Activated CD8-positive, alpha-beta T cell treated with anti-CD3 and anti-CD28 coated beads for 36 hours (primary cell): ENCODE data around the gene VPS25. TPM values are rescaled to one million over a fixed set of nuclear protein-coding genes. Genes with fewer than 3 reads are reported as not detected.

Source experiments
- ATAC-seq: fragments of 200-7000 bp; cut with Tn5 transposase; one replicate; pipeline ENCODE4 v1.10.0; 2021; ENCODE audit warnings: mild to moderate bottlenecking, moderate library complexity
- CTCF ChIA-PET: fragments of 350-600 bp; sonication (Branson Sonifier 250); formaldehyde crosslinking; loops from one replicate; lab custom pipeline; 2021; ENCODE audit warnings: antibody characterized with exemption; lab: Charles Lee
- POLR2A ChIA-PET: fragments of 350-600 bp; sonication (Branson Sonifier 250); formaldehyde crosslinking; loops from one replicate; lab custom pipeline; 2021; ENCODE audit warnings: antibody characterized with exemption; lab: Charles Lee
- DNase-seq: peaks from one replicate; pipeline ENCODE4 v3.0.0-alpha.2; 2020
- H3K27ac Mint-ChIP-seq: one replicate; pipeline ENCODE4 v1.8.0; 2021; ENCODE audit warnings: mild to moderate bottlenecking, mixed read lengths
- H3K27me3 Mint-ChIP-seq: one replicate; pipeline ENCODE4 v1.8.0; 2021; ENCODE audit warnings: mixed read lengths
- H3K36me3 Mint-ChIP-seq: one replicate; pipeline ENCODE4 v1.8.0; 2021; ENCODE audit warnings: low read depth, mixed read lengths
- H3K4me1 Mint-ChIP-seq: one replicate; pipeline ENCODE4 v1.8.0; 2021; ENCODE audit warnings: low read depth, mixed read lengths
- H3K4me3 Mint-ChIP-seq: one replicate; pipeline ENCODE4 v1.8.0; 2021; ENCODE audit warnings: mild to moderate bottlenecking, moderate library complexity, mixed read lengths
- H3K9me3 Mint-ChIP-seq: one replicate; pipeline ENCODE4 v1.8.0; 2021; ENCODE audit warnings: mixed read lengths
- intact Hi-C: fragments of 100-400 bp; cut with micrococcal nuclease; formaldehyde crosslinking; loops from one replicate; pipeline ENCODE4 v1.10.0; 2022
- total RNA-seq, 2 experiments: library from RNA; stranded (reverse); gene quantifications; one replicate each; pipeline ENCODE4 v1.2.3, GENCODE V29; 2021
- TF ChIP-seq, protein P1 (sequence below): fragments of 200-600 bp; IDR thresholded peaks from one replicate; pipeline ENCODE4 v1.8.0; 2022; ENCODE audit warnings: antibody characterized with exemption, mild to moderate bottlenecking

VPS25 gene
- total RNA-seq, 2 experiments from 2014 or later: 63.4 to 67.2 TPM

DNA sequence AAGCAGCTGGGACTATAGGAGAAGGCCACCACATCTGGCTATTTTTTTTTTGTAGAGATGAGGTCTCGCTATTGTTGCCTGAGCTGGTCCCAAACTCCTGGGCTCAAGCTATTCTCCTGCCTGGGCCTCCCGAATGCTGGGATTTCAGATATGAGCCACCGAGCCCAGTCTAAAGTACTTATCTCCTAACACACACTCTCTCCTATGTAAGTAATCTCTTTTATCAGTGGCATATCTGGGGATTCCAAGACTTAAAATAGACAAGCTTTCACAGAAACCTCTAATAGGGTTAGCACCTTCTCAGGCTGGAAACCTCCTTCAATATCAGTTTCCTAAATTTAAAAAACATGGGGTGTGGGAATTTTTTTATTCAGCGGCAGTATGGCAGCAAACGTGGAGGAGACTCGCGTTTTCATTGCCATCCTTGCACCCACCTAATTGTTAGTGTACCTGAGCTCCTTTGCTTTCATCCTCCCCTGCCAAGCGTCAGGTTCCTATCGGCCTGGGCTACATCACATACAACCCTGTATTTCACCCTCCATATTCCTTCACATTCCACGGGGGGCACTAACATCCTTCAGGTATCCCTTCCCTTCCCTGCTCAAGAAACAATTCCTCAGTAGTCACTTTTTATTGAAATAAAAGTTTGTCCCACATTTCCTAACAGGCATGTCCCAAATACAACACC lies 29.5 kb upstream of the VPS25 start:
- H3K27ac Mint-ChIP-seq: peak overlapping the region; percentile 98
- intact Hi-C loops: no loop called here
- H3K27me3 Mint-ChIP-seq: peaks cover 4% of the 10 kb centered on the region
- peak overlapping the region; percentile 98 for H3K4me3 Mint-ChIP-seq
- TF ChIP-seq, protein P1, sequence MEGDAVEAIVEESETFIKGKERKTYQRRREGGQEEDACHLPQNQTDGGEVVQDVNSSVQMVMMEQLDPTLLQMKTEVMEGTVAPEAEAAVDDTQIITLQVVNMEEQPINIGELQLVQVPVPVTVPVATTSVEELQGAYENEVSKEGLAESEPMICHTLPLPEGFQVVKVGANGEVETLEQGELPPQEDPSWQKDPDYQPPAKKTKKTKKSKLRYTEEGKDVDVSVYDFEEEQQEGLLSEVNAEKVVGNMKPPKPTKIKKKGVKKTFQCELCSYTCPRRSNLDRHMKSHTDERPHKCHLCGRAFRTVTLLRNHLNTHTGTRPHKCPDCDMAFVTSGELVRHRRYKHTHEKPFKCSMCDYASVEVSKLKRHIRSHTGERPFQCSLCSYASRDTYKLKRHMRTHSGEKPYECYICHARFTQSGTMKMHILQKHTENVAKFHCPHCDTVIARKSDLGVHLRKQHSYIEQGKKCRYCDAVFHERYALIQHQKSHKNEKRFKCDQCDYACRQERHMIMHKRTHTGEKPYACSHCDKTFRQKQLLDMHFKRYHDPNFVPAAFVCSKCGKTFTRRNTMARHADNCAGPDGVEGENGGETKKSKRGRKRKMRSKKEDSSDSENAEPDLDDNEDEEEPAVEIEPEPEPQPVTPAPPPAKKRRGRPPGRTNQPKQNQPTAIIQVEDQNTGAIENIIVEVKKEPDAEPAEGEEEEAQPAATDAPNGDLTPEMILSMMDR: no peak
- POLR2A ChIA-PET: interaction anchor here (0.6 to 1.5 kb wide), 5 partner anchors 13 to 1601 kb away, joined by 3 to 5 read pairs (median 4); partner anchors contain the start of gene GRN
- H3K9me3 Mint-ChIP-seq: no peaks in the 10 kb centered on the region
- ATAC-seq: no peak
- peaks cover 15% of the 10 kb centered on the region for H3K4me1 Mint-ChIP-seq
- no peaks in the 10 kb centered on the region for H3K36me3 Mint-ChIP-seq
- CTCF ChIA-PET: interaction anchor here (1.3 to 1.4 kb wide), 3 partner anchors 17 to 165 kb away, joined by 4 to 6 read pairs (median 5); partner anchors contain the start of gene RAMP2
- no peak for DNase-seq

DNA sequence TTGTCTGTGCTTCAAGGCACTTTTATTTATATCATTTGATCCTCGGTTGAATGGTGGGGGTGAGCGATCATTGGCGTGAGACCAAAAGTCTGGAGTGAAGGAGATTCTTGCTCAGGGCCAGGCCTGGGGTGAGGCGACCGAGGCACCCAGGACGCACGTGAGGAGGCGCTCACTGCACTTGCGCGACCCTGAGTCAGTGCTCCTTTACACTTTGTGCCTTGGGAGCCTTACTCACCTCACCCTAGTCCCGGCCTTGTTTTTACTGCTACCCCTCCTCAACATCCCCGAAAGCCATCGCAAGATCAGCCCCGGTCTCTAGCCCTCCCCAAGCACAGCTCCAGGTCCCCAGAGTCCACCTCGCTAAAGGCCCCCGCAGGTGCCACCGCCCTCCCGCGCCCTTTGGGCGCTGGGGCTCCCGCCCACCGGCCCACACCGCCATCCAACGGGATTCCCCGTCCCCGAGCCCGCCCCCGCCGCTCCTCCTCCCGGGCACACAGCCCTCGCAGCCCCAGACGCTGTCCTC lies 28.9 kb upstream of the VPS25 start:
- peaks cover 15% of the 10 kb centered on the region for H3K4me1 Mint-ChIP-seq
- peak; percentile 81 for ATAC-seq
- ChIA-PET POLR2A (interaction anchor here (1.1 to 1.5 kb wide), 2 partner anchors 14 to 17 kb away, joined by 3 to 4 read pairs; no protein-coding TSS in a partner anchor), CTCF (interaction anchor here (1.3 to 1.4 kb wide), 2 partner anchors 16 to 19 kb away, joined by 4 to 5 read pairs; partner anchors contain the start of gene RAMP2)
- DNase-seq: peak; percentile 83
- no peaks in the 10 kb centered on the region for H3K9me3 Mint-ChIP-seq
- TF ChIP-seq, protein P1: no peak
- peak overlapping the region; percentile 98 for H3K27ac Mint-ChIP-seq
- peak overlapping the region; percentile 98 for H3K4me3 Mint-ChIP-seq
- no peaks in the 10 kb centered on the region for H3K36me3 Mint-ChIP-seq
- peaks cover 4% of the 10 kb centered on the region for H3K27me3 Mint-ChIP-seq
- intact Hi-C loops: no loop called here

DNA sequence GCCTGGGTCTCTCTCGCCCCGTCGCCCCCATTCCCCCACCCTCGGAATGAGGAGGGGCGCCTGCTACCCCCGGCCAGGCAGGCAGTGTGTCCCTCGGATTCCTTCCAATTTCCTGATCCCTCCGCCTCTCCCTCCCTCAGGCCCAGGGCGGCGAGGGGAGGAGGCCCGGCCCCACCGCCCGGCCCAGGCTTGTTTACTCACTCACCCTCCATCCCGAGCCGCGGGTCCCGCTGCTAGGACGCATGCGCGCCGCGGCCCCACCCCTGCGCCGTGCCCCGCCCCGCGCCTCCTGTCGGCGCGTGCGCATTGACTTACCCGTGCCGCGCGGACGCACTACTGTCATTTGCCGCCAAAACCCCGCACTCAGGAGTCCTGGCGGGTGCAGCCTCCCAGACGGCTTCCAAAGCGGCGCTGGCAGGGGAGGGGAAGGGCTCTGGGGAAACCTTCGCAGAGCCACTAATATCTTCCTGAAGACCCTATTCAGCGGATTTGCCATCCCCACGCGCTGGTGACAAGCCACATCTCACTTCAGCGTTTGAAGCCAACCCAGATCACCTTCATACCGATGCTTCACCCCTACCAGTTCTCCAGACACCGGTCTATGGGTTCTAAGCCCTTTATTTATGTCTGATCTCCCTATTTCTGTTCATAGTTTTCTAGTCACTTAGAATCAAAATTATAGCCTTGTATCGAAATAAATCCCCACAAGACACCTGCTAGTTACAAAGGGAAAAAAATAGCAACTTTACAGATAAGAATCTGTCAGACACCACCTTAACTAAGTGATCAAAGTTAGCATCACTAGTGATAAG lies 28.2 kb upstream of the VPS25 start, which contains the start of gene EZH1:
EZH1 (minus strand) TSS at position 235 of the 812 bp plus-strand sequence. CDS start 16,099 bp downstream, outside the sequence.
- ChIA-PET CTCF (no interaction called here), POLR2A (no interaction called here)
- H3K27me3 Mint-ChIP-seq: peaks cover 4% of the 10 kb centered on the region
- no peaks in the 10 kb centered on the region for H3K9me3 Mint-ChIP-seq
- TF ChIP-seq, protein P1: no peak
- peak within 1 kb of the TSS; percentile 98 for H3K27ac Mint-ChIP-seq
- no peaks in the 10 kb centered on the region for H3K36me3 Mint-ChIP-seq
- H3K4me1 Mint-ChIP-seq: peaks cover 15% of the 10 kb centered on the region
- peak; percentile 91 for ATAC-seq
- peak within 1 kb of the TSS; percentile 98 for H3K4me3 Mint-ChIP-seq
- intact Hi-C loops: no loop called here
- DNase-seq: peak; percentile 91

DNA sequence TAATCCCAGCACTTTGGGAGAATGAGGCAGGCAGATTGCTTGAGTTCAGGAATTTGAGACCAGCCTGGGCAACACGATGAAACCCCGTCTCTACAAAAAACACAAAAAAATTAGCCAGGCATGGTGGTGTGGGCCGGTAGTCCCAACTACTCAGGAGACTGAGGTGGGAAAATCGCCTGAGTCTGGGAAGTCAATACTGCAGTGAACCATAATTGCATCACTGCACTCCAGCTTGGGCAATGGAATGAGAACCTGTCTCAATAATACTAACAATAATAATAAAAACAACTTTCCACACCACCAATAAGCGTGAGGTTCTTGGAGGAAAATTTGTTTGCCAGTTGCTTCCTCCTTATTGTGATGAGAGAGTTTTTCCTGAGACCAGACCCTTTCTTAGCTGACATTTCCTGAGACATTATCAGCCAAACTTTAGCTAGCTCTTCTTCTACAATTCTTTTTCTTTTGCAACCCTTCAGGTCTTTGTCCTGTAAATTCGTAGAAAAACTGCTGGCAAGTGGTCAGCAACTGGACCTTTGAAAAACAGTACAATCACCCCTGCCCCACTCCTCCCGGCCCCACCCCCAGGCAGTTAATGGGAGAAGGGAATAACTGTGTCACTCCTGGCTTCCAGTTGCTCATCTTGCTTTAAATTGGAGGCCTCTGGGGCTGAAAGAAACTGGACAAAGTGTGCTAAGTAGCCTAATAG lies 24.9 kb upstream of the VPS25 start:
- intact Hi-C loops: no loop called here
- ATAC-seq (no peak), DNase-seq (no peak)
- ChIA-PET CTCF (interaction anchor here (1.4 to 5.4 kb wide), 2 partner anchors 15 to 170 kb away, joined by 4 to 38 read pairs; no protein-coding TSS in a partner anchor), POLR2A (interaction anchor here (0.6 to 0.7 kb wide), 3 partner anchors 15 to 315 kb away, joined by 3 read pairs; no protein-coding TSS in a partner anchor)
- Mint-ChIP-seq H3K27ac (no peak overlapping the region), H3K4me1 (peaks cover 13% of the 10 kb centered on the region), H3K36me3 (no peaks in the 10 kb centered on the region), H3K9me3 (no peaks in the 10 kb centered on the region), H3K27me3 (peaks cover 11% of the 10 kb centered on the region), H3K4me3 (no peak overlapping the region)
- TF ChIP-seq, protein P1: no peak
